Endothelial cell of umbilical vein (primary cell): ENCODE results near the gene RSPH3.
"Not testable (repeated sequence)": the region's sequence is repeated elsewhere in the genome, so short reads cannot be mapped to it uniquely, and the experiment has no call there.

ENCODE experiments used
- EZH2 ChIP-seq: IDR thresholded peaks from 2 replicates; pipeline ENCODE4 v1.6.1; 2012; ENCODE audit warnings: borderline replicate concordance, low read depth, mild to moderate bottlenecking, moderate library complexity, low read length, inconsistent platforms; ENCODE audit not compliant: severe bottlenecking
- JUN ChIP-seq: IDR thresholded peaks from 2 replicates; pipeline ENCODE4 v1.6.1; 2011; ENCODE audit warnings: borderline replicate concordance, low read depth; ENCODE audit not compliant: insufficient read length, insufficient read depth
- POLR2AphosphoS5 ChIP-seq: IDR thresholded peaks from 2 replicates; pipeline ENCODE4 v1.6.1; 2012; ENCODE audit warnings: low read depth, mild to moderate bottlenecking, control low read depth, low read length, moderate library complexity; ENCODE audit not compliant: insufficient read depth
- TF ChIP-seq, protein P1 (sequence below), 2 donors: IDR thresholded peaks; 1 replicate in 1 of 2; 2 replicates in 1 of 2; pipeline ENCODE4 v1.5.1; 2011; ENCODE audit warnings: low read length in 2 of 2, mild to moderate bottlenecking in 2 of 2, moderate library complexity in 2 of 2, control low read depth in 1 of 2, inconsistent platforms in 1 of 2, low read depth in 1 of 2; ENCODE audit not compliant: insufficient read depth in 1 of 2; ENCODE audit errors: extremely low read depth in 1 of 2

DNA sequence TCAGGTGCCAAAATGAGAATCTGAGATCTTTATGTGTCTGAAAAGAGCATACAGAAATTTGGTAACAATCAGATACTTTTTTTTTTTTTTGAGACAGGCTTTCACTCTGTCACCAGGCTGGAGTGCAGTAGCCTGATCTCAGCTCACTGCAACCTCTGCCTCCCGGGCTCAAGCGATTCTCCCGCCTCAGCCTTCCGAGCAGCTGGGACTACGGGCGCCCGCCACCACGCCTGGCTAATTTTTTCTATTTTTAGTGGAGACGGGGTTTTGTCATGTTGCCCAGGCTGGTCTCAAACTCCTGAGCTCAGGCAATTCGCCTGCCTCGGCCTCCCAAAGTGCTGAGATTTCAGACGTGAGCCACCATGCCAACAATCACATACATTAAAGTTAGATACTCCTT is 38.3 kb upstream of the RSPH3 start:
- not testable (repeated sequence) for TF ChIP-seq EZH2, POLR2AphosphoS5, JUN
- TF ChIP-seq, protein P1, sequence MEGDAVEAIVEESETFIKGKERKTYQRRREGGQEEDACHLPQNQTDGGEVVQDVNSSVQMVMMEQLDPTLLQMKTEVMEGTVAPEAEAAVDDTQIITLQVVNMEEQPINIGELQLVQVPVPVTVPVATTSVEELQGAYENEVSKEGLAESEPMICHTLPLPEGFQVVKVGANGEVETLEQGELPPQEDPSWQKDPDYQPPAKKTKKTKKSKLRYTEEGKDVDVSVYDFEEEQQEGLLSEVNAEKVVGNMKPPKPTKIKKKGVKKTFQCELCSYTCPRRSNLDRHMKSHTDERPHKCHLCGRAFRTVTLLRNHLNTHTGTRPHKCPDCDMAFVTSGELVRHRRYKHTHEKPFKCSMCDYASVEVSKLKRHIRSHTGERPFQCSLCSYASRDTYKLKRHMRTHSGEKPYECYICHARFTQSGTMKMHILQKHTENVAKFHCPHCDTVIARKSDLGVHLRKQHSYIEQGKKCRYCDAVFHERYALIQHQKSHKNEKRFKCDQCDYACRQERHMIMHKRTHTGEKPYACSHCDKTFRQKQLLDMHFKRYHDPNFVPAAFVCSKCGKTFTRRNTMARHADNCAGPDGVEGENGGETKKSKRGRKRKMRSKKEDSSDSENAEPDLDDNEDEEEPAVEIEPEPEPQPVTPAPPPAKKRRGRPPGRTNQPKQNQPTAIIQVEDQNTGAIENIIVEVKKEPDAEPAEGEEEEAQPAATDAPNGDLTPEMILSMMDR (IDR thresholded peaks at IDR 0.05; ENCODE audit: extremely low read depth in 1 of 2, insufficient read depth in 1 of 2, low read depth in 1 of 2, low read length in 2 of 2): not testable (repeated sequence)
